Measurements from ENCODE around the gene MC4R.

MC4R gene

DNA sequence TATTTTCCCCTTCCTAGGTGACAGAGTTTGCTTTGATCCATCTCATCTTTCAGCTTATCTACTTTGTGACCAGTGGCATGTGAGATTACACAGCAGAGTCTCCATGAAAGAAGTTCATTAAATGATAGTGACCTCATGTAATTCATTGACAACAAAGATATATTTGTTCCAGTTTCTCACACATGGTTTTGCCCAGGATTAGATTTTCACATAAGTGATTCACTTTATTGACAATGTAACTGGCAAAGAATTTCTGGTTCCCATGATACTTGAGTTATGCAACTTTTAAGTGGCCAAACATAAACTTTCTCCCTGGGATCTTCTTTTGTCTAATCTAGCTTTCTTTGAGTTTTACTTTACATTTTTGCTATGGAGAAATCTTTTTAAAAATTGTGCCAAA lies 50.0 kb downstream of the MC4R start:
- H3K27ac ChIP-seq (ENCODE audit: low read depth, low read length), result no peak overlapping the region
- no peaks in the 10 kb centered on the region for H3K36me3 ChIP-seq (ENCODE audit: insufficient read depth, low read length)
- H3K4me1 ChIP-seq (ENCODE audit: insufficient read depth, low read length), result no peaks in the 10 kb centered on the region
- H3K4me3 ChIP-seq (ENCODE audit: low read depth in 1 of 2, low read length in 2 of 2), result no peak overlapping the region
- no peak overlapping the region for H3K9ac ChIP-seq (ENCODE audit: low read length)
- no peaks in the 10 kb centered on the region for H3K27me3 ChIP-seq (ENCODE audit: control insufficient read depth in 1 of 2, insufficient read depth in 2 of 2, low read length in 2 of 2)
- no peaks in the 10 kb centered on the region for H3K9me3 ChIP-seq (ENCODE audit: low read length)

All from muscle layer of colon (tissue), 2 donors.